ENCODE measurements around the gene PVALEF.

The PVALEF gene

GRCh38 chr17:81160306-81160705 is 5.0 kb upstream of the PVALEF start:
- TF ChIP-seq FOXK2 (IDR thresholded peaks at IDR 0.05) (no peak), BHLHE40 (IDR thresholded peaks at IDR 0.05; ENCODE audit: borderline replicate concordance) (no peak), LEF1 (IDR thresholded peaks at IDR 0.05; ENCODE audit: borderline replicate concordance) (no peak), TARDBP (IDR thresholded peaks at IDR 0.05) (no peak), FOXM1 (IDR thresholded peaks at IDR 0.05; ENCODE audit: borderline replicate concordance) (no peak), SP1 (IDR thresholded peaks at IDR 0.05) (no peak)
- DNase-seq (ENCODE audit: extremely low spot score), result no peak
- CTCF ChIA-PET, result no interaction called here

DNA sequence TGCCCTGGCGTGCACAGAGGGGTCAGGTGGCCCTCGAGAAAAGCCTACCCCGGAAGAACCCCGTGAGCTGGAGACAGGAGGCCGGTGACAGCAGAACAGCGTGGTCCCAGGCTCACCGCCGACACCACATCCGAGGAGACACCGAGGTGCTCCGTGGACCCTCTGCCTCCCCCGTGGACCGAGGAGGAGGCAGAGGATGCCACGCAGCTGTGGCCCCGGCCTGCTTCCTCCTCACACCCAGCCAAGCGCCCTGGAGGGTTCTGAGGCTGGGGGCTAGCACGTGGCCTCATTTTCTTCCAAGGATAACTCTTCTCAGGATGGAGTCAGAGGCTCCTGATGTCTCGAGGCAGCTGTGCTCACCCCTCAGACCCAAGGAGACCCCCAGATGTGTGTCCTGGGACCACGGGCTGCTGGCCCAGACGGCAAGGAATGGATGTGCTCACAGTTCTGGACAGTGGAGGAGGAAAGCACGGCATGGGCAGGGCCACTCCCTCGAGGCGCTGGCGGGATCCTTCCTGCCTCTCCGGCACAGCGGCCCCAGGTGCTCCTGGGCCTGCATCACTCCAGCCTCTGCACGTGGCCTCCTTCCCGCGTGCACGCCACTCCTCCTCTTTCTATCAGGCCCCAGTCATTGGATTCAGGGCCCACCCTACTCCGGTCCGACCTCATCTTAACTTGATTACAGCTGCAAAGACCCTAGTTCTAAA is 4.4 kb upstream of the PVALEF start:
- ChIA-PET POLR2A (no interaction called here), CTCF (no interaction called here)
- no peak for TF ChIP-seq HDGF (IDR thresholded peaks at IDR 0.05; ENCODE audit: borderline replicate concordance)
- TF ChIP-seq FOXM1 (IDR thresholded peaks at IDR 0.05; ENCODE audit: borderline replicate concordance), result no peak
- no peak for TF ChIP-seq FOXK2 (IDR thresholded peaks at IDR 0.05)
- TF ChIP-seq ELF4 (IDR thresholded peaks at IDR 0.05), result no peak
- TF ChIP-seq ZNF384 (IDR thresholded peaks at IDR 0.05), result no peak
- TF ChIP-seq CTBP1 (IDR thresholded peaks at IDR 0.05; ENCODE audit: borderline replicate concordance), result no peak
- TF ChIP-seq NFRKB (IDR thresholded peaks at IDR 0.05), result no peak
- TF ChIP-seq SUZ12 (IDR thresholded peaks at IDR 0.05), result no peak
- no peak for TF ChIP-seq ARNT (IDR thresholded peaks at IDR 0.05)
- TF ChIP-seq L3MBTL2 (conservative IDR thresholded peaks at IDR 0.05), result no peak
- no peak for TF ChIP-seq FOXA1 (IDR thresholded peaks at IDR 0.05)
- TF ChIP-seq SP1 (IDR thresholded peaks at IDR 0.05), result no peak
- TF ChIP-seq LEF1 (IDR thresholded peaks at IDR 0.05; ENCODE audit: borderline replicate concordance), result no peak
- DNase-seq (ENCODE audit: extremely low spot score), result no peak

More at GRCh38 chr17:81160306-81160705, 5.0 kb upstream of the PVALEF start:
- POLR2A ChIA-PET, result no interaction called here

- no peak for DNase-seq (ENCODE audit: extremely low spot score)
- ChIA-PET CTCF (no interaction called here), POLR2A (no interaction called here)
- TF ChIP-seq TARDBP (IDR thresholded peaks at IDR 0.05) (no peak), FOXK2 (IDR thresholded peaks at IDR 0.05) (no peak), HDGF (IDR thresholded peaks at IDR 0.05; ENCODE audit: borderline replicate concordance) (no peak), NFRKB (IDR thresholded peaks at IDR 0.05) (no peak), SP1 (IDR thresholded peaks at IDR 0.05) (no peak), CTBP1 (IDR thresholded peaks at IDR 0.05; ENCODE audit: borderline replicate concordance) (no peak), ELF4 (IDR thresholded peaks at IDR 0.05) (no peak), L3MBTL2 (conservative IDR thresholded peaks at IDR 0.05) (no peak), ARNT (IDR thresholded peaks at IDR 0.05) (no peak), LEF1 (IDR thresholded peaks at IDR 0.05; ENCODE audit: borderline replicate concordance) (no peak), FOXA1 (IDR thresholded peaks at IDR 0.05) (no peak)
- TF ChIP-seq, protein P1, sequence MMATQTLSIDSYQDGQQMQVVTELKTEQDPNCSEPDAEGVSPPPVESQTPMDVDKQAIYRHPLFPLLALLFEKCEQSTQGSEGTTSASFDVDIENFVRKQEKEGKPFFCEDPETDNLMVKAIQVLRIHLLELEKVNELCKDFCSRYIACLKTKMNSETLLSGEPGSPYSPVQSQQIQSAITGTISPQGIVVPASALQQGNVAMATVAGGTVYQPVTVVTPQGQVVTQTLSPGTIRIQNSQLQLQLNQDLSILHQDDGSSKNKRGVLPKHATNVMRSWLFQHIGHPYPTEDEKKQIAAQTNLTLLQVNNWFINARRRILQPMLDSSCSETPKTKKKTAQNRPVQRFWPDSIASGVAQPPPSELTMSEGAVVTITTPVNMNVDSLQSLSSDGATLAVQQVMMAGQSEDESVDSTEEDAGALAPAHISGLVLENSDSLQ (IDR thresholded peaks at IDR 0.05), result no peak
Measured at GRCh38 chr17:81161536-81161935, 3.8 kb upstream of the PVALEF start.

DNA sequence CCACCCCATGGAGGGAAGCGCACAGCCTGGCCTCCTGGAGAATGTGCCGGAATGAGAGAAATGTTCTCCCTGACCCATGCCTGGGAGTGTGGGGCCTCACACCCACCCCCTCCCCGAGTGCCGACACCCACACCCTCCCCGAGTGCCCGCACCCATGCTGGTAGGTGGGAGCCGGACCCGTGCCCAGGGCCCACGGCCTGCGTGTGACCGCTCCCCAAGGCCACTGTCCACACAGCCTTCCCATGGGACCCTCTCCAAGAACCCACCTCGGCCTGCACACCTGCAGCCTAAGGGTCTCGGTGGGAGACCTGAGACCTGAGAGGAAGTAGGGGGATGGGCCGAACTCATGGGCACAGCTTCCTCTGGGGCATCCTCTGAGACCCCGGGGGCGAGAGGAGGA is 3.3 kb upstream of the PVALEF start:
- ChIA-PET CTCF (no interaction called here), POLR2A (no interaction called here)
- DNase-seq (ENCODE audit: extremely low spot score), result no peak
- TF ChIP-seq ARNT (IDR thresholded peaks at IDR 0.05), result no peak
- TF ChIP-seq, protein P1 (IDR thresholded peaks at IDR 0.05), result no peak
- no peak for TF ChIP-seq CTBP1 (IDR thresholded peaks at IDR 0.05; ENCODE audit: borderline replicate concordance)
- TF ChIP-seq FOXK2 (IDR thresholded peaks at IDR 0.05), result no peak
- TF ChIP-seq NFRKB (IDR thresholded peaks at IDR 0.05), result no peak

DNA sequence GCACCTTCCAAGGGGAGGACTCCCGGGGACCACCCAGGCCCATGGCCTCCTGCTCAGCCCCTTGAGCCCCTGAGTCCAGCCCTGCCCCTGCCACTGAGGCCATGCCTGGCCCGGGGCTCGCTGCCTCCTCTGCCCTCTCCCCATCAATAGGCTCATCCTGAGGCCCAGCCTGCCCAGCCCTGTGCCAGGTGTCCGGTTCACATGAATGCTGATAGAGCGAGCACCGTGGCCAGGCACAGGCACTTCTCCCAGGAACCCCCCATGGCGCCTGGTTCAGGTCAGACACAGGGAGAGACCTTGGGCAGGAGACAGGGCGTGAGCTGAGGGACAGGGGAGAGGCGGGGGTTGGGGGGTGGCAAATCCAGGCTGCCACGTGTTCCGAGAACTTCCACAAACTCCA is 2.8 kb upstream of the PVALEF start:
- CTCF ChIA-PET, result interaction anchor here (0.7 kb wide), 1 partner anchor 17 kb away, joined by 3 read pairs; no protein-coding TSS in a partner anchor
- POLR2A ChIA-PET, result no interaction called here
- DNase-seq (ENCODE audit: extremely low spot score), result no peak
- TF ChIP-seq FOXA1 (IDR thresholded peaks at IDR 0.05) (no peak), ARNT (IDR thresholded peaks at IDR 0.05) (no peak)

- TF ChIP-seq L3MBTL2 (conservative IDR thresholded peaks at IDR 0.05) (no peak), LEF1 (IDR thresholded peaks at IDR 0.05; ENCODE audit: borderline replicate concordance) (no peak), FOXM1 (IDR thresholded peaks at IDR 0.05; ENCODE audit: borderline replicate concordance) (no peak), FOXA1 (IDR thresholded peaks at IDR 0.05) (no peak), BHLHE40 (IDR thresholded peaks at IDR 0.05; ENCODE audit: borderline replicate concordance) (no peak), ARNT (IDR thresholded peaks at IDR 0.05) (no peak), FOXK2 (IDR thresholded peaks at IDR 0.05) (no peak), SUZ12 (IDR thresholded peaks at IDR 0.05) (no peak), TARDBP (IDR thresholded peaks at IDR 0.05) (no peak), CTBP1 (IDR thresholded peaks at IDR 0.05; ENCODE audit: borderline replicate concordance) (no peak), SP1 (IDR thresholded peaks at IDR 0.05) (no peak), ZNF384 (IDR thresholded peaks at IDR 0.05) (no peak), HDGF (IDR thresholded peaks at IDR 0.05; ENCODE audit: borderline replicate concordance) (no peak), ELF4 (IDR thresholded peaks at IDR 0.05) (no peak), NFRKB (IDR thresholded peaks at IDR 0.05) (no peak)
- TF ChIP-seq, protein P1 (IDR thresholded peaks at IDR 0.05), result no peak
- DNase-seq (ENCODE audit: extremely low spot score), result no peak
- CTCF ChIA-PET, result interaction anchor here (0.7 kb wide), 1 partner anchor 16 kb away, joined by 3 read pairs; no protein-coding TSS in a partner anchor
- POLR2A ChIA-PET, result no interaction called here
Measured at GRCh38 chr17:81163051-81163695, 2.1 kb upstream of the PVALEF start.

Data from HEK293T (cell line).